Stimulated activated CD4-positive, alpha-beta T cell treated with anti-CD3 and anti-CD28 coated beads, Interleukin-12 subunit alpha, Interleukin-12 subunit beta, amount 100 ng/mL, for 24 hours (primary cell): ENCODE data around the gene AUH.
"Not testable (repeated sequence)": the region's sequence is repeated elsewhere in the genome, so short reads cannot be mapped to it uniquely, and the experiment has no call there.

ENCODE experiments used
- DNase-seq, 2 experiments: peaks; one replicate each; pipeline ENCODE4 v3.0.0-alpha.2; 2020; ENCODE audit warnings: low read depth in 2 of 2

Gene AUH

DNA sequence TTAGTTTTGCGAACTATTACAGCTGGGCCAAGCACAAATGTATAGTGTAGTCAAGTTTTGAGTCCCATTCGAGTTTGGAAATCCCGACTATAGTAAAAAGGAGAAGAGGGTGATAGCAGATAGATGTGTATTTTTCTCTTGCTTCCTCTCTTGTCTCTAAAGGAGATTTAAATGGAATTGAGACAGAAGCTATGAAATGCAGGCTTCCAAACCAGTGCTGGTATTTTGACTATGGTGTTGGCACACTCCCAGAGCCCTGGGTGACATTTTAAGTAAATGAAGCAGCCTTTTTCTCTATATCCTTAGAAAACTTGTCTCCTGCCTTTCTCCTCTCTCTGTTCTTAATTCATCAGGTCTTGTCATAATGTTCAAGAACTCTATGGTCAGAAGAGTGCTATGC lies 17.7 kb upstream of the AUH start:
- DNase-seq: no peak

DNA sequence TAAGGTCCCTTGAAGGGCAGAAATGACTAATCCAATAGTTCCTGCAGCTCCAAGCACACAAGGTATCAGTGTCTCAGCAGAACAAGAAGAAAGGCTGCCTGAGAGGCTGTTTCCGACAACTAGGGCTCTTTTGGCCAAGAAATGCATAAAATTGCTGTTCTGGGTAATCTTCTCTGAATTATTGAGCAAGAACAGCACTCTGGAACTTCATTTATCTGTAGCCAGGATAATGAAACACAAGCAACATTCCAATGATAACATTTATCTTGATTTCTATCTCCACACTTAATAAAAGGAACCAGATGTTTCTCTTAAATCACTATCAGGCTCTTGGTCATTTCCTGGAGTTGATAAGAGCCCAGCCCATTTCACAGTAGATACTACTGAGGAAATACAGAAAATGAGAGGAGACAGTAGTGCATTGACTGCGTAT lies 17.0 kb upstream of the AUH start:
- no peak for DNase-seq

DNA sequence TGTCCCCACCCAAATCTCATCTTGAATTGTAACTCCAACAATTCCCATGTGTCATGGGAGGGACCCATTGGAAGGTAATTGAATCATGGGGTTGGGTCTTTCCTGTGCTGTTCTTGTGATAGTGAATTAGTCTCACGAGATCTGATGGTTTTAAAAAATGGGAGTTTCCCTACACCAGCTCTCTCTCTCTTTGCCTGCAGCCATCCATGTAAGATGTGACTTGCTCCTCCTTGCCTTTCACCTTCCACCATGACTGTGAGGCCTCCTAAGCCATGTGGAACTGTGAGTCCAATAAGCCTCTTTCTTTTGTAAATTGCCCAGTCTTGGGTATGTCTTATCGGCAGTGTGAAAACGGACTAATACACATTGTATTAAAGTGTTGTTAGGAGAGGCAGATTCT lies 16.3 kb upstream of the AUH start:
- DNase-seq: not testable (repeated sequence)

GRCh38 chr9:91376239-91376638 lies 14.5 kb upstream of the AUH start:
- DNase-seq: no peak

DNA sequence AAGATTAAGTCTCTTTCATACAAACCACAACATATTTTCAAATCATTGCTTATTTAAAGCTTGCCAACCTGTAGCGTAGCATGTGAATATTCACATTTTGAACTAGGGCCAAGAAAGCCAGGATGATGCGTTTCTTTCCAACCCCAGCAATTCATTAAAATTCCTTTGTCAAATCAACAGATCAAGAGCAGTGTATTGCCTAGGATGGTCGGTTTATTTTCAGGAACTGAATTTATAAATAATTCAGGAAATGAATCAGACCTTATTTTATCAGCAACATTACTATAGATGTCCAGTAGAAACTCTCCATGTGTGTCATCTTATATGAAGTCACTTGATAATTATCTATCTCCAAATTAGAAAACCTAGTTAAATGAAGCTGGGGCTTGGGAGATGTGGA lies 13.2 kb upstream of the AUH start:
- DNase-seq: no peak

DNA sequence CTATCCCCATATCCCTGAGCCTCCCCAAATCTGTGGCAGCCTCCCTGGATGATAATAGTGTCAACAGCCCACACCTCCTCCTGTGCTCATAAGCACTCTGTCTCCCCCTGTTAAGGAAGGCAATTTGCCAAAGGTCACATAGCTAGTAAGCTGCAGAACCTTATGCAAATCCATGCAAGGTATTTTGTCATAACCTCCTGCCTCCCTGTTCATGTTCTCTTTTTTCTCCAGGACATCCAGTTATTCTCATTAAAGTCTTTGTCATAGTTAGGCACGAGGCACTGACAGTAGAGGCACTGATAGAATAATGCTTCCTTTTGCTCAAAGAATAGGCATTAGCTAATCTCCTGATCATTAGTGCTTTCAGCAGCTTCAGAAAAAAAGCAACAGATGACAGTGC lies 10.2 kb upstream of the AUH start:
- no peak for DNase-seq

DNA sequence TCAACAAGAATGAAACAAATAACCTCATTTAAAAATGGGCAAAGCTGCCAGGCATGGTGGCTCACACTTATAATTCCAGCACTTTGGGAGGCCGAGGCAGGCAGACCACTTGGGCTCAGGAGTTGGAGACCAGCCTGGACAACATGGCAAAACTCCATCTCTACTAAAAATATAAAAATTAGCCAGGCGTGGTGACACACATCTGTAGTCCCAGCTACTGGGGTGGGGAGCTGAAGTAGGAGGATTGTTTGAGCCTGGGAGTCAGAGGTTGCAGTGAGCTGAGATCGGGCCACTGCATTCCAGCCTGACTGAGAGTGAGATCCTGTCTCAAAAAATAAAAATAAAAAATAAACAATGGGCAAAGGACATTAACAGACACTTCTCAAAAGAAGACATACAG lies 8.3 kb upstream of the AUH start:
- not testable (repeated sequence) for DNase-seq

GRCh38 chr9:91364702-91365101 lies 3.0 kb upstream of the AUH start:
- DNase-seq: no peak

DNA sequence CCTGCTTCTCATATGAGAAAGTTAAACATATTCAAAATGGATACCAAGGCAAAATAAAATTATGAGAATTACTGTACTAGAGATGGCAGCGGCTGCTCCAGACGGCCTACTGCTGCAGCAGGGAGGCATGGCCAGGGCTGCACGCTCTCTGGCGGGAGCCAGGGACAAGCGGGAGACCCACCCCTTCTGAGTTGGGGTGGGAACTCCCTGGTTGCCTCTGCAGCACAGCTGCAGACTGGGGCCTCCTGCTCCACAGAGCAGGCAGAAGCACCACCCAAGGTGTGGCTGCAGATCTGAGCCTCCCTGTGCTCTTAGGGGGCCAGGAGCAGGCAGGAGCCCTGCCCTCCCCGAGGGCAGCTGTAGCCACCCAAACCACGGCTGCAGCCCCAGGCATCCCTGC lies 2.3 kb upstream of the AUH start:
- no peak for DNase-seq

DNA sequence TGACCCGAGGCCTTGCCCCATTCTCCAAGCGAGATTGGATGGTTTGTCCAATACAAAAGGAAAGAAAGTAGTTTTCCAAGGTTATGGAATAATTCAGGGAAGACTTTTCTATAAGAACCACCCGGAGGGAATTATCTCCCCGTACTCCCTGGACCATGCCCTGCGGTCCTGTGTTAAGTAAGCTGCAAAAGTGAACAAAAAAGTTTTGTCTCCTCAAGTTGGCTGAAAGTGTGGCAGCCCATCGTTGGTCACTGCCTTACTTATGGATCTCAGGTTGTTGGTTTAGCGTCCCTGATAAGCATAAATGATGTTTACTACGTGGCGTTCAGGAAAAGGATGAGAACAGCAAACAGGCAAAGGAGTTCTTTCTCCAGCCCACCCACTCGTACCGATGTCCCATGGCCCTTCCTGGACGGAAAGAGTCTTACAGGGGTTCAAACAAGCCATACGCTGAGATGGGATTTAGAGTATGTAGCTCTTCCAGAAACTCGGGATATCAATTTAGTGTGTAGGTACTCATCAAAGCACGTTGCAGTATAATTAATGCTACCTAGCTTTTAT lies 413 bp upstream of the AUH start:
- DNase-seq: no peak

GRCh38 chr9:91360551-91361290 lies 997 bp downstream of the AUH start:
- no peak for DNase-seq

- no peak for DNase-seq
These were observed 1.8 kb downstream of the AUH start for GRCh38 chr9:91359734-91360470.

DNA sequence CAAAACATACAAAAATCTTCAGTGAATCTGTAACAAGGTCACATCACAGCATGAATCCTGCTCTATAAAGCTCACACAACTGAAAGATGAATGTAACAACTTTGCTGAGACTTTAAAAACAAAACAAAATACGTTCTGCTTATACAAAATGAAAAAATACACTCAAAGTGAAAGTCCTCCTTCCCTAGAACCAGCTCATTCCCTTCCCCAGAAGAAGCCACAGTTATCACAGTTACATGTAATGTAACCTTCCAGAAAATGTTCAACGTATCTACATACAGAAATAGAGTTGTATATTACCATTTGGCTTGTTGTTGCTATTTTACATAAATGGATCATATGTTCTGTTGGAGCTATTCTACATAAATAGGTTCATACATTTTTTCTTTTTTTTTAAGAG lies 2.6 kb downstream of the AUH start:
- no peak for DNase-seq

DNA sequence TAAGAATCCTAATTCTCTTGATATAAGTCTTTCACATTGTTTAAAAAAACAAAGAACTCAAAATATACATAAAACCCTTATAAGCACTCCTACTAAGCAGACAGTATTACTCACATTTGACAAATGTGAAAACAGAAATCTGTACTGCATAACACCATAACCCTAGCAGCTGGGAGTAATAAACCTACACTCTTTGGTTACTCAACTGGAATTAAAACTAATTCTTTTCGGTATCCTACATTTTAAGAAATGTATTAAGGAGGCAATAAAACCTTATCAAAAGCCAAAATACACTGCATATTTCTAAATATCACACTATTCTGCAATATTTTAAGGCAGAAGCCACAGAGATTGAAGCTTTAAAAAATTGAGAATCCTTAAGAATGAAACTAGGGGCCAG lies 6.8 kb downstream of the AUH start:
- no peak for DNase-seq

GRCh38 chr9:91349115-91349555 lies 12.6 kb downstream of the AUH start:
- DNase-seq: no peak

DNA sequence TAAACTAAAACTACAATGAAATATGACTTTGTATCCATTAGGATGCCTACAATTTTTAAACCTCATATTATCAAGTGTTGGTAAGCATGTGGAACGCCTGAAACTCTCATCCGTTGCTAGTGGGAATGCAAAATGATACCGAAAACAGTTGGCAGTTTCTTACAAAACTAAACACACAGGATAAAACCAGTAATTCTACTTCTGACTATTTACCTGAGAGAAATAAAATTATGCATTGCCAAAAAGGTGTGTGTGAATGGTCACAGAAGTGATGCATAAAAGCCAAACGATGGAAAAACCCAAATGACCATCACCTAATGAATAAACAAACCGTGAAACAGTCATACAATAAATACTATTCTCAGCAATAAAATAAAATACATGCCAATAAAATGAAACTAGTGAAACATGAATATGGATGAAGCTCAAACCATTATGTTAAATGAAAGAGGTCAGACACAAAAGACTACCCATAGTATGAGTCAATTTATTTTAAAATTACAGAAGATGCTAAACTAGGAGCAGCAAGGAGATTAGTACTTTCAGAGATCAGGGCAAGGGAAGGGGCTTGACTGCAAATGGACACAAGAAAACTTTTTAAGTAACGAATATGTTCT lies 13.4 kb downstream of the AUH start:
- DNase-seq: no peak

GRCh38 chr9:91347377-91347776 lies 14.3 kb downstream of the AUH start:
- DNase-seq: no peak

GRCh38 chr9:91346644-91347043 lies 15.1 kb downstream of the AUH start:
- DNase-seq: no peak

DNA sequence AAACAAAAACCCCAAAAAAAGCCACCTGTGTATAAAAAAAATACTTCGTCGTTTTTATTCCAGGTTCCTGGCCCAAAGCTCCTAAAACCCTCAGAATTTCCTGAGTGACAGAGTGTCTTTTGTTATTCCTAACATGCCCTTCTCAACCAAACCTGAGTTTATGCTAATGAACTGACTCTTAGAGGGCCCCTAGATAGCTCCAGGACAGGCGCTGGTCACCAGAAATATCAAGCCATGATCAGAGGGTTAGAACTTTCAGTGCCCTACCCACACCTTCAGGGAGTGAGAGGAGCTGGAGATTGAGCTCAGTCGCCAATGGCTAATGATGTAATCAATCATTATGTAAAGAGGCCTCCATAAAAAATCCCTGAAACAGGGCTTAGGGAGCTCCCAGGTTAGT lies 15.7 kb downstream of the AUH start:
- no peak for DNase-seq

DNA sequence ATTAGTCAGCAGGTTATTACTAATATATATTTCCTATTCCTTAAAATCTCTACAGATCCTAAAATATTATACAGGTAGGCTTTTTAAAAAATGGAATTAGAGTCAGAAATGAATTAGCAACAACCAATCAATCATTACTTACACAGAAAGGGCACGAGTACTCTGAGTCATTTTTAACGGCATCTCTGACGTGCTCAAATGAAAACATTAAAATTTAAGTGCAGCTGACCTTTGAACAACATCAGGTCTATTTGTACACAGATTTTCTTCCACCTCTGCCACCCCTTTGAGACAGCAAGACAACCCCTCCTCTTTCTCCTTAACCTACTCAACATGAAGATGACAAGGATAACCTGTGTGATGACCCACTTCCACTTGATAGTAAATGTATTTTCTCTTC lies 19.1 kb downstream of the AUH start:
- DNase-seq: no peak

- DNase-seq: no peak
These were observed 20.0 kb downstream of the AUH start for GRCh38 chr9:91341749-91342148.

GRCh38 chr9:91341258-91341746 lies 20.4 kb downstream of the AUH start:
- DNase-seq: no peak
